HCT116 (cell line): Measurements from ENCODE around the gene SLC9A9. TPM values are rescaled to one million over a fixed set of nuclear protein-coding genes. Genes with fewer than 3 reads are reported as not detected.

Source experiments
- ATAC-seq: fragments of 200-7000 bp; cut with Tn5 transposase; 2 replicates; pipeline ENCODE4 v1.9.1; 2020; ENCODE audit warnings: mild to moderate bottlenecking, moderate library complexity
- BruUV-seq: library from RNA; stranded (reverse); fragments of 400-500 nt; replicated peaks from 2 replicates; lab custom pipeline; 2021; lab: Mats Ljungman, UMichigan
- CTCF ChIA-PET: fragments of 300-600 bp; sonication (Branson Sonifier 250); formaldehyde crosslinking; loops from one replicate; lab custom pipeline; 2021; ENCODE audit warnings: antibody characterized with exemption; lab: Charles Lee
- POLR2A ChIA-PET: fragments of 300-600, 350-600 bp; sonication (Branson Sonifier 250); formaldehyde crosslinking; loops from one replicate; lab custom pipeline; 2021; ENCODE audit warnings: antibody characterized with exemption; lab: Charles Lee
- RAD21 ChIA-PET, 2 experiments: fragments of 300-600 bp; sonication (Branson Sonifier 250); formaldehyde crosslinking; loops; one replicate each; lab custom pipeline; 2023; ENCODE audit warnings: low total read pairs in 2 of 2; ENCODE audit not compliant: uncharacterized antibody in 2 of 2, unreplicated experiment in 2 of 2, low non-redundant PET in 1 of 2; lab: Charles Lee
- DNase-seq: peaks from one replicate; pipeline ENCODE4 v3.0.0-alpha.2; 2010; ENCODE audit warnings: low read depth, low spot score
- H2AFZ ChIP-seq: fragments of 200-600 bp; shearing (Covaris generic), sonication (generic); 2 replicates; pipeline ENCODE4 v1.6.1; 2017; ENCODE audit warnings: low read depth, mixed run types, mixed read lengths, antibody characterized with exemption, low read length; ENCODE audit not compliant: poor library complexity, severe bottlenecking
- H3K27ac ChIP-seq: 2 replicates; pipeline ENCODE4 v1.5.1; 2012; ENCODE audit warnings: low read depth, low read length
- H3K27me3 ChIP-seq: fragments of 200-600 bp; sonication (generic); 2 replicates; pipeline ENCODE4 v1.6.1; 2016; ENCODE audit warnings: mixed run types, low read length, mixed read lengths; ENCODE audit not compliant: insufficient read depth
- H3K36me3 ChIP-seq, 2 experiments: fragments of 200-500 bp in 1 of 2; fragments of 200-600 bp in 1 of 2; sonication (Bioruptor generic) in 1 of 2; sonication (generic) in 1 of 2; 2 replicates each; pipeline versions ENCODE4 v1.5.1 to v1.6.1; 2014 to 2016; ENCODE audit warnings: low read length in 2 of 2, inconsistent platforms in 1 of 2, mixed read lengths in 1 of 2, mixed run types in 1 of 2; ENCODE audit not compliant: insufficient read depth in 2 of 2, control insufficient read depth in 1 of 2
- H3K4me1 ChIP-seq, 2 experiments: fragments of 200-600 bp in 1 of 2; sonication (generic) in 1 of 2; 2 replicates each; pipeline versions ENCODE4 v1.5.1 to v1.6.1; 2012 to 2017; ENCODE audit warnings: low read length in 2 of 2, inconsistent platforms in 1 of 2, mild to moderate bottlenecking in 1 of 2, mixed read lengths in 1 of 2, mixed run types in 1 of 2, moderate library complexity in 1 of 2; ENCODE audit not compliant: insufficient read depth in 2 of 2, control insufficient read depth in 1 of 2
- H3K4me2 ChIP-seq: fragments of 200-600 bp; sonication (generic); 2 replicates; pipeline ENCODE4 v1.6.1; 2017; ENCODE audit warnings: mixed run types, low read length, mixed read lengths
- H3K4me3 ChIP-seq, 2 experiments: fragments of 200-600 bp in 1 of 2; sonication (generic) in 1 of 2; replicated peaks in 1 of 2; 2 replicates each; pipeline ENCODE4 v1.5.1; 2011 to 2016; ENCODE audit warnings: low read length in 2 of 2, control low read depth in 1 of 2, low read depth in 1 of 2, mild to moderate bottlenecking in 1 of 2, mixed read lengths in 1 of 2, mixed run types in 1 of 2
- H3K79me2 ChIP-seq: fragments of 200-600 bp; sonication (generic); 2 replicates; pipeline ENCODE4 v1.6.1; 2017; ENCODE audit warnings: mild to moderate bottlenecking, mixed run types, low read length, moderate library complexity, mixed read lengths; ENCODE audit not compliant: insufficient read depth
- H3K9ac ChIP-seq: fragments of 200-600 bp; sonication (generic); 2 replicates; pipeline ENCODE4 v1.6.1; 2016; ENCODE audit warnings: low read length, mixed read lengths
- H3K9me2 ChIP-seq: fragments of 200-600 bp; sonication (generic), shearing (Covaris generic); 2 replicates; pipeline ENCODE4 v1.6.1; 2017; ENCODE audit warnings: mixed run types, mild to moderate bottlenecking, moderate library complexity; ENCODE audit not compliant: insufficient read depth
- H3K9me3 ChIP-seq, 2 experiments: fragments of 200-500 bp in 1 of 2; fragments of 200-600 bp in 1 of 2; sonication (Bioruptor generic) in 1 of 2; sonication (generic) in 1 of 2; 2 replicates each; pipeline ENCODE4 v1.6.1; 2014 to 2017; ENCODE audit warnings: low read length in 2 of 2, mixed read lengths in 2 of 2, inconsistent platforms in 1 of 2, low read depth in 1 of 2, mild to moderate bottlenecking in 1 of 2, mixed run types in 1 of 2, moderate library complexity in 1 of 2; ENCODE audit not compliant: control insufficient read depth in 1 of 2, insufficient read depth in 1 of 2
- H4K20me1 ChIP-seq: fragments of 200-600 bp; sonication (generic), shearing (Covaris generic); 2 replicates; pipeline ENCODE4 v1.6.1; 2017; ENCODE audit warnings: mixed run types, mild to moderate bottlenecking, moderate library complexity; ENCODE audit not compliant: insufficient read depth
- CBX3 ChIP-seq: IDR thresholded peaks from 2 replicates; pipeline ENCODE4 v1.6.1; 2012; ENCODE audit warnings: low read depth
- EGR1 ChIP-seq: IDR thresholded peaks from 2 replicates; pipeline ENCODE4 v1.6.1; 2012; ENCODE audit warnings: low read depth
- ELF1 ChIP-seq: IDR thresholded peaks from 2 replicates; pipeline ENCODE4 v1.6.1; 2012; ENCODE audit warnings: low read depth, borderline replicate concordance
- EZH2 ChIP-seq: fragments of 200-600 bp; sonication (generic); IDR thresholded peaks from 2 replicates; pipeline ENCODE4 v1.6.1; 2017; ENCODE audit warnings: antibody characterized with exemption, mixed run types
- FOSL1 ChIP-seq: IDR thresholded peaks from 2 replicates; pipeline ENCODE4 v1.6.1; 2012; ENCODE audit warnings: low read depth
- JUND ChIP-seq: IDR thresholded peaks from 2 replicates; pipeline ENCODE4 v1.6.1; 2012
- POLR2A ChIP-seq: IDR thresholded peaks from 2 replicates; pipeline ENCODE4 v1.7.0; 2011; ENCODE audit warnings: borderline replicate concordance; ENCODE audit not compliant: insufficient read depth, insufficient read length; ENCODE audit errors: extremely low read depth
- POLR2AphosphoS5 ChIP-seq: IDR thresholded peaks from 2 replicates; pipeline ENCODE4 v1.6.1; 2011; ENCODE audit warnings: mild to moderate bottlenecking, low read depth, low read length, moderate library complexity
- ZBTB33 ChIP-seq: IDR thresholded peaks from 2 replicates; pipeline ENCODE4 v1.6.1; 2011; ENCODE audit warnings: mild to moderate bottlenecking, low read length, moderate library complexity; ENCODE audit not compliant: insufficient replicate concordance; ENCODE audit errors: extremely low read depth
- ZFX ChIP-seq: fragments of 450-650 bp; IDR thresholded peaks from 2 replicates; pipeline ENCODE4 v1.6.1; 2017
- intact Hi-C: fragments of 100-400 bp; cut with micrococcal nuclease; formaldehyde crosslinking; loops from 2 replicates; pipeline ENCODE4 v1.10.0; 2022
- total RNA-seq: library from RNA; stranded (reverse); gene quantifications from one replicate; pipeline ENCODE4 v1.2.1, GENCODE V29; 2021; ENCODE audit not compliant: unreplicated experiment
- TF ChIP-seq, protein P1 (sequence below): IDR thresholded peaks from 2 replicates; pipeline ENCODE4 v1.6.1; 2012; ENCODE audit warnings: low read depth

The SLC9A9 gene
- total RNA-seq, 1 experiment from 2014 or later = 0.20 TPM

- POLR2A ChIA-PET = no interaction called here
- CTCF ChIA-PET = interaction anchor here (2.7 kb wide), 1 partner anchor 13 kb away, joined by 19 read pairs; no protein-coding TSS in a partner anchor
- BruUV-seq = no TSS peak
These were observed 161.6 kb downstream of the SLC9A9 start for GRCh38 chr3:143686638-143687197.

DNA sequence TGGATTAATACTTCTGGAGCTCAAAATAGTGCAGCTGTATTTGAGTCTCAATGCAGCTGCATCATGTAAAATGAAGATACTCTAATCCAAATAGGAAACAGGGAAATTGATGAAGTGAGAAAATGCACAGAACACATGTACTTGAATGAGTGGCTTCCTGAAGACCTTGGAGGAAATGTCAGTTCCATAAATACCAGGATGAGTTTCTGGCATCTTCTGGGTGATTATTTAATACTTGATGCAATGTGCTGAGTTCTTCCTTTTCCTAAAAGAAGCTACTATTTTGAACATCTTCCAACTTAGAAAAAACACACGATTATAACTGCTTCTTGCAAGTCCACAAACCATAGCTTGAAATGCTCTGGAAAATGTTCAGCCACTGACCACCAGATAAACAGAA lies 162.8 kb downstream of the SLC9A9 start:
- no TSS peak for BruUV-seq
- Histone ChIP-seq H3K27ac (no peak overlapping the region), H3K79me2 (no peaks in the 10 kb centered on the region), H2AFZ (no peak overlapping the region), H3K9me2 (no peaks in the 10 kb centered on the region), H3K9me3 (no peaks in the 10 kb centered on the region), H3K36me3 (no peaks in the 10 kb centered on the region), H3K4me1 (no peaks in the 10 kb centered on the region), H4K20me1 (no peaks in the 10 kb centered on the region), H3K9ac (no peak overlapping the region), H3K4me3 (no peak overlapping the region), H3K4me2 (no peak overlapping the region), H3K27me3 (0 out of 2 replicates have a peak, but pooled peaks cover 8% of the 10 kb centered on the region)
- CTCF ChIA-PET = interaction anchor here (2.7 kb wide), 1 partner anchor 11 kb away, joined by 19 read pairs; no protein-coding TSS in a partner anchor
- DNase-seq (no peak), ATAC-seq (no peak)
- POLR2A ChIA-PET = no interaction called here
- intact Hi-C loops = no loop called here
- RAD21 ChIA-PET = no interaction called here
- TF ChIP-seq ZFX (no peak), CBX3 (no peak), ZBTB33 (no peak), EGR1 (no peak), FOSL1 (no peak), POLR2AphosphoS5 (no peak), ELF1 (no peak), POLR2A (no peak), JUND (no peak)

More at GRCh38 chr3:143686638-143687197, 161.6 kb downstream of the SLC9A9 start:
- Histone ChIP-seq H3K9ac (no peak overlapping the region), H3K79me2 (no peaks in the 10 kb centered on the region), H3K4me2 (no peak overlapping the region), H3K27ac (no peak overlapping the region), H3K36me3 (no peaks in the 10 kb centered on the region), H3K27me3 (0 out of 2 replicates have a peak, but pooled peaks cover 8% of the 10 kb centered on the region), H3K4me3 (no peak overlapping the region)
- intact Hi-C loops = no loop called here
- ATAC-seq (no peak), DNase-seq (no peak)
- TF ChIP-seq EZH2 (no peak), JUND (no peak)
- TF ChIP-seq, protein P1, sequence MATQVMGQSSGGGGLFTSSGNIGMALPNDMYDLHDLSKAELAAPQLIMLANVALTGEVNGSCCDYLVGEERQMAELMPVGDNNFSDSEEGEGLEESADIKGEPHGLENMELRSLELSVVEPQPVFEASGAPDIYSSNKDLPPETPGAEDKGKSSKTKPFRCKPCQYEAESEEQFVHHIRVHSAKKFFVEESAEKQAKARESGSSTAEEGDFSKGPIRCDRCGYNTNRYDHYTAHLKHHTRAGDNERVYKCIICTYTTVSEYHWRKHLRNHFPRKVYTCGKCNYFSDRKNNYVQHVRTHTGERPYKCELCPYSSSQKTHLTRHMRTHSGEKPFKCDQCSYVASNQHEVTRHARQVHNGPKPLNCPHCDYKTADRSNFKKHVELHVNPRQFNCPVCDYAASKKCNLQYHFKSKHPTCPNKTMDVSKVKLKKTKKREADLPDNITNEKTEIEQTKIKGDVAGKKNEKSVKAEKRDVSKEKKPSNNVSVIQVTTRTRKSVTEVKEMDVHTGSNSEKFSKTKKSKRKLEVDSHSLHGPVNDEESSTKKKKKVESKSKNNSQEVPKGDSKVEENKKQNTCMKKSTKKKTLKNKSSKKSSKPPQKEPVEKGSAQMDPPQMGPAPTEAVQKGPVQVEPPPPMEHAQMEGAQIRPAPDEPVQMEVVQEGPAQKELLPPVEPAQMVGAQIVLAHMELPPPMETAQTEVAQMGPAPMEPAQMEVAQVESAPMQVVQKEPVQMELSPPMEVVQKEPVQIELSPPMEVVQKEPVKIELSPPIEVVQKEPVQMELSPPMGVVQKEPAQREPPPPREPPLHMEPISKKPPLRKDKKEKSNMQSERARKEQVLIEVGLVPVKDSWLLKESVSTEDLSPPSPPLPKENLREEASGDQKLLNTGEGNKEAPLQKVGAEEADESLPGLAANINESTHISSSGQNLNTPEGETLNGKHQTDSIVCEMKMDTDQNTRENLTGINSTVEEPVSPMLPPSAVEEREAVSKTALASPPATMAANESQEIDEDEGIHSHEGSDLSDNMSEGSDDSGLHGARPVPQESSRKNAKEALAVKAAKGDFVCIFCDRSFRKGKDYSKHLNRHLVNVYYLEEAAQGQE = peak; percentile 19; the same call in 1 of the 2 replicates
- TF ChIP-seq, all 23 proteins: peak for 1
- Histone ChIP-seq H4K20me1 (no peaks in the 10 kb centered on the region), H3K9me3 (no peaks in the 10 kb centered on the region), H3K9me2 (no peaks in the 10 kb centered on the region), H2AFZ (no peak overlapping the region), H3K4me1 (no peaks in the 10 kb centered on the region)
- RAD21 ChIA-PET = no interaction called here
